NCI-H345 treated with DMSO at 0.1 percent for 48 hours (cell line): ENCODE measurements around the gene KIAA1671.
"Not testable (repeated sequence)": the region's sequence is repeated elsewhere in the genome, so short reads cannot be mapped to it uniquely, and the experiment has no call there.

Experiments
- DNase-seq: peaks from one replicate; lab custom pipeline; 2025; ENCODE audit not compliant: unreplicated experiment; lab: John Stamatoyannopoulos, UW

The KIAA1671 gene

GRCh38 chr22:25166266-25167040 lies 213.9 kb downstream of the KIAA1671 start:
- DNase-seq = no peak

GRCh38 chr22:25167082-25167481 lies 214.6 kb downstream of the KIAA1671 start:
- no peak for DNase-seq

GRCh38 chr22:25167834-25168601 lies 215.5 kb downstream of the KIAA1671 start:
- no peak for DNase-seq

- DNase-seq = no peak
These were observed 216.9 kb downstream of the KIAA1671 start for GRCh38 chr22:25169278-25170031.

GRCh38 chr22:25170426-25170980 lies 218.0 kb downstream of the KIAA1671 start:
- no peak for DNase-seq

- no peak for DNase-seq
These were observed 219.6 kb downstream of the KIAA1671 start for GRCh38 chr22:25172153-25172552.

GRCh38 chr22:25174156-25174887 lies 221.8 kb downstream of the KIAA1671 start:
- DNase-seq = no peak

GRCh38 chr22:25174888-25175411 lies 222.4 kb downstream of the KIAA1671 start:
- DNase-seq = no peak

- DNase-seq = no peak
These were observed 223.7 kb downstream of the KIAA1671 start for GRCh38 chr22:25176175-25176574.

- no peak for DNase-seq
These were observed 224.3 kb downstream of the KIAA1671 start for GRCh38 chr22:25176799-25177198.

GRCh38 chr22:25177226-25177625 lies 224.7 kb downstream of the KIAA1671 start:
- DNase-seq = no peak

- no peak for DNase-seq
These were observed 225.4 kb downstream of the KIAA1671 start for GRCh38 chr22:25177895-25178294.

- not testable (repeated sequence) for DNase-seq
These were observed 225.8 kb downstream of the KIAA1671 start for GRCh38 chr22:25178348-25178747.

- DNase-seq = not testable (repeated sequence)
These were observed 226.5 kb downstream of the KIAA1671 start for GRCh38 chr22:25178869-25179631.

- no peak for DNase-seq
These were observed 229.9 kb downstream of the KIAA1671 start for GRCh38 chr22:25182131-25183110.

- no peak for DNase-seq
These were observed 231.6 kb downstream of the KIAA1671 start for GRCh38 chr22:25183949-25184619.

GRCh38 chr22:25186140-25186539 lies 233.6 kb downstream of the KIAA1671 start:
- DNase-seq = no peak

- no peak for DNase-seq
These were observed 235.0 kb downstream of the KIAA1671 start for GRCh38 chr22:25187469-25187868.
